HepG2 (cell line): ENCODE measurements around the gene NOL4L. TPM values are rescaled to one million over a fixed set of nuclear protein-coding genes. Genes with fewer than 3 reads are reported as not detected.

Experiments used
- HOXA7 ChIP-seq: sonication (generic); formaldehyde crosslinking; IDR thresholded peaks from 2 replicates; pipeline ENCODE4 v1.8.1; 2022; ENCODE audit warnings: mild to moderate bottlenecking, missing genetic modification reagents, moderate library complexity
- MAX ChIP-seq: IDR thresholded peaks from 2 replicates; pipeline ENCODE4 v1.6.1; 2012; ENCODE audit warnings: inconsistent platforms
- MTA3 ChIP-seq: sonication (generic); formaldehyde crosslinking; IDR thresholded peaks from 2 replicates; pipeline ENCODE4 v1.4.0; 2020; ENCODE audit warnings: missing genetic modification reagents
- NFAT5 ChIP-seq: sonication (generic); formaldehyde crosslinking; IDR thresholded peaks from 2 replicates; pipeline ENCODE4 v1.4.0; 2020; ENCODE audit warnings: missing genetic modification reagents
- NFYB ChIP-seq: sonication (generic); formaldehyde crosslinking; IDR thresholded peaks from 2 replicates; pipeline ENCODE4 v1.4.0; 2020; ENCODE audit warnings: missing genetic modification reagents
- NR2F2 ChIP-seq: IDR thresholded peaks from 2 replicates; pipeline ENCODE4 v1.6.1; 2012; ENCODE audit warnings: low read depth, inconsistent platforms, borderline replicate concordance
- PAWR ChIP-seq: sonication (generic); formaldehyde crosslinking; IDR thresholded peaks from 2 replicates; pipeline ENCODE4 v1.4.0; 2020; ENCODE audit warnings: missing genetic modification reagents, mild to moderate bottlenecking, borderline replicate concordance
- PAXIP1 ChIP-seq: sonication (generic); formaldehyde crosslinking; conservative IDR thresholded peaks from 2 replicates; pipeline ENCODE4 v1.4.0; 2020; ENCODE audit warnings: mild to moderate bottlenecking, missing genetic modification reagents, moderate library complexity
- ZFYVE20 ChIP-seq: sonication (generic); formaldehyde crosslinking; IDR thresholded peaks from 2 replicates; pipeline ENCODE4 v1.8.0; 2023; ENCODE audit warnings: low read depth, mild to moderate bottlenecking, moderate library complexity, missing genetic modification reagents, borderline replicate concordance
- ZNF256 ChIP-seq: sonication (generic); formaldehyde crosslinking; conservative IDR thresholded peaks from 2 replicates; pipeline ENCODE4 v1.4.0; 2020; ENCODE audit warnings: missing genetic modification reagents
- ZNF337 ChIP-seq: sonication (generic); formaldehyde crosslinking; IDR thresholded peaks from 2 replicates; pipeline ENCODE4 v1.5.1; 2020; ENCODE audit warnings: missing genetic modification reagents, low read depth, mild to moderate bottlenecking, borderline replicate concordance
- ZNF563 ChIP-seq: sonication (generic); formaldehyde crosslinking; IDR thresholded peaks from 2 replicates; pipeline ENCODE4 v1.8.0; 2022; ENCODE audit warnings: mild to moderate bottlenecking, moderate library complexity, missing genetic modification reagents
- ZNF770 ChIP-seq: sonication (generic); formaldehyde crosslinking; IDR thresholded peaks from 2 replicates; pipeline ENCODE4 v1.5.0; 2020; ENCODE audit warnings: mild to moderate bottlenecking, missing genetic modification reagents
- ZSCAN31 ChIP-seq: sonication (generic); formaldehyde crosslinking; IDR thresholded peaks from 2 replicates; pipeline ENCODE4 v1.5.0; 2020; ENCODE audit warnings: low read depth, mild to moderate bottlenecking, missing genetic modification reagents
- polyA plus RNA-seq, 8 experiments: library from polyadenylated mRNA; depleted of rRNA in 3 of 8; stranded (reverse) in 7 of 8; unstranded in 1 of 8; fragments of >200 nt; fragmentation: Illumina TruSeq in 4 of 8; extraction: Trizol in 4 of 8; gene quantifications; 2 replicates each; pipeline versions ENCODE4 v1.2.1 to v1.2.3, GENCODE V29; 2011 to 2016; ENCODE audit warnings: low read depth in 4 of 8, missing spikeins in 1 of 8, mixed read lengths in 1 of 8; ENCODE audit not compliant: insufficient read depth in 1 of 8
- total RNA-seq, 5 experiments: library from RNA; depleted of rRNA; stranded (reverse); fragments of >200 nt; fragmentation: Illumina TruSeq; extraction: Trizol; gene quantifications; 2 replicates each; pipeline ENCODE4 v1.2.3, GENCODE V29; 2016; ENCODE audit warnings: low read depth in 1 of 5

Gene NOL4L
- total and polyA plus RNA-seq, 2 of the 13 experiments (the other 11 are each of a cell fraction or from before 2014, with no cell fraction given), result 16.6 to 35.4 TPM

GRCh38 chr20:32621891-32622584 lies 36.9 kb upstream of the NOL4L start (continued):
- TF ChIP-seq ZNF256 (CRISPR knock-in tag), result no peak
- 0 out of 2 replicates have a peak, but pooled peaks have one; percentile 49 for TF ChIP-seq ZFYVE20 (CRISPR knock-in tag)
- TF ChIP-seq PAWR (CRISPR knock-in tag), result no peak
- TF ChIP-seq NR2F2, result no peak
- TF ChIP-seq MAX, result 0 out of 2 replicates have a peak, but pooled peaks have one; percentile 25
- TF ChIP-seq HOXA7 (CRISPR knock-in tag), result no peak
- no peak for TF ChIP-seq ZNF563
- no peak for TF ChIP-seq NFYB (CRISPR knock-in tag)
- TF ChIP-seq ZSCAN31, result no peak
- TF ChIP-seq NFAT5, result no peak
- no peak for TF ChIP-seq MTA3 (CRISPR knock-in tag)
- no peak for TF ChIP-seq PAXIP1 (CRISPR knock-in tag)
- TF ChIP-seq ZNF337 (CRISPR knock-in tag), result no peak
- TF ChIP-seq ZNF770 (CRISPR knock-in tag), result peak; percentile 93
